Naive thymus-derived CD4-positive, alpha-beta T cell (primary cell): ENCODE measurements around the gene HEXD. TPM values are rescaled to one million over a fixed set of nuclear protein-coding genes. Genes with fewer than 3 reads are reported as not detected.
"Not testable (repeated sequence)": the region's sequence is repeated elsewhere in the genome, so short reads cannot be mapped to it uniquely, and the experiment has no call there.

Experiments
- ATAC-seq: fragments of 150-1000 bp; cut with Tn5 transposase; 2 replicates; pipeline ENCODE4 v1.10.0; 2021; ENCODE audit warnings: mild to moderate bottlenecking, moderate library complexity
- CTCF ChIA-PET: fragments of 350-600 bp; sonication (Branson Sonifier 250); formaldehyde crosslinking; loops from one replicate; lab custom pipeline; 2021; ENCODE audit warnings: antibody characterized with exemption; lab: Charles Lee
- POLR2A ChIA-PET: fragments of 350-600 bp; sonication (Branson Sonifier 250); formaldehyde crosslinking; loops from one replicate; lab custom pipeline; 2021; ENCODE audit warnings: antibody characterized with exemption, inconsistent platforms; lab: Charles Lee
- DNase-seq, 9 donors: peaks; one replicate each; pipeline versions ENCODE4 v3.0.0 to v3.0.0-alpha.2; 2020 to 2022; ENCODE audit warnings: mixed read lengths in 1 of 9
- H3K27ac ChIP-seq: one replicate; pipeline ENCODE4 v1.7.0; 2013; ENCODE audit warnings: mild to moderate bottlenecking, low read depth, low read length, moderate library complexity
- H3K27me3 ChIP-seq, 2 donors: one replicate each; pipeline ENCODE4 v1.7.0; 2013; ENCODE audit warnings: low read length in 2 of 2, mild to moderate bottlenecking in 2 of 2, moderate library complexity in 2 of 2; ENCODE audit not compliant: control insufficient read depth in 2 of 2, insufficient read depth in 2 of 2
- H3K36me3 ChIP-seq, 3 experiments: 1 replicate in 2 of 3; 2 replicates in 1 of 3; pipeline ENCODE4 v1.7.0; 2013; ENCODE audit warnings: low read length in 3 of 3, mild to moderate bottlenecking in 3 of 3, moderate library complexity in 1 of 3; ENCODE audit not compliant: insufficient read depth in 3 of 3, control insufficient read depth in 2 of 3
- H3K4me1 ChIP-seq, 2 donors: one replicate each; pipeline ENCODE4 v1.7.0; 2013; ENCODE audit warnings: low read length in 2 of 2, mild to moderate bottlenecking in 2 of 2, moderate library complexity in 1 of 2; ENCODE audit not compliant: control insufficient read depth in 2 of 2, insufficient read depth in 2 of 2
- H3K4me3 ChIP-seq: 2 replicates; pipeline ENCODE4 v1.7.0; 2013; ENCODE audit warnings: mild to moderate bottlenecking, low read length
- H3K9me3 ChIP-seq, 3 experiments: 1 replicate in 2 of 3; 2 replicates in 1 of 3; pipeline ENCODE4 v1.7.0; 2013; ENCODE audit warnings: low read length in 3 of 3; ENCODE audit not compliant: control insufficient read depth in 2 of 3
- H3K27ac Mint-ChIP-seq, 9 donors: one replicate each; pipeline ENCODE4 v1.8.0; 2020 to 2022; ENCODE audit warnings: mixed read lengths in 9 of 9, mild to moderate bottlenecking in 8 of 9, moderate library complexity in 5 of 9, inconsistent platforms in 2 of 9
- H3K27me3 Mint-ChIP-seq, 5 donors: one replicate each; pipeline ENCODE4 v1.8.0; 2021 to 2022; ENCODE audit warnings: mixed read lengths in 5 of 5, mild to moderate bottlenecking in 1 of 5
- H3K36me3 Mint-ChIP-seq, 5 donors: one replicate each; pipeline ENCODE4 v1.8.0; 2020 to 2022; ENCODE audit warnings: mixed read lengths in 5 of 5, mild to moderate bottlenecking in 3 of 5, inconsistent platforms in 1 of 5
- H3K4me1 Mint-ChIP-seq, 7 donors: one replicate each; pipeline ENCODE4 v1.8.0; 2020 to 2022; ENCODE audit warnings: mixed read lengths in 7 of 7, mild to moderate bottlenecking in 3 of 7, inconsistent platforms in 1 of 7
- H3K4me3 Mint-ChIP-seq, 10 donors: one replicate each; pipeline ENCODE4 v1.8.0; 2020 to 2022; ENCODE audit warnings: mild to moderate bottlenecking in 10 of 10, mixed read lengths in 10 of 10, moderate library complexity in 6 of 10, inconsistent platforms in 2 of 10
- H3K9me3 Mint-ChIP-seq, 11 donors: one replicate each; pipeline ENCODE4 v1.8.0; 2020 to 2022; ENCODE audit warnings: mixed read lengths in 11 of 11, mild to moderate bottlenecking in 4 of 11, inconsistent platforms in 1 of 11, moderate library complexity in 1 of 11
- intact Hi-C, 2 donors: fragments of 100-400 bp; cut with micrococcal nuclease; formaldehyde crosslinking; loops; one replicate each; pipeline ENCODE4 v1.15.1; 2023
- polyA plus RNA-seq, 2 donors: library from polyadenylated mRNA; unstranded; fragments of 300-500 nt; fragmentation: Illumina TruSeq; gene quantifications; one replicate each; pipeline ENCODE4 v1.2.3, GENCODE V29; 2021
- total RNA-seq, 6 experiments: library from RNA in 5 of 6; stranded (reverse) in 5 of 6; gene quantifications; 1 replicate in 5 of 6; 2 replicates in 1 of 6; pipeline ENCODE4 v1.2.3 and lab custom pipeline; 2021 to 2026

The HEXD gene
- total and polyA plus RNA-seq, 7 experiments from 2014 or later = 12.5 to 153 (median 66.8) TPM

- ATAC-seq = peak; percentile 91
- H3K9me3 Mint-ChIP-seq = no peaks in the 10 kb centered on the region
- H3K36me3 Mint-ChIP-seq = peaks cover 0 to 21% (median 0%) of the 10 kb centered on the region in 5 donors
- CTCF ChIA-PET = no interaction called here
- peaks cover 14 to 22% of the 10 kb centered on the region in 2 donors for H3K4me1 ChIP-seq
- H3K36me3 ChIP-seq = peaks cover 0 to 19% (median 0%) of the 10 kb centered on the region in 3 experiments
- peak within 1 kb of the TSS; percentile 86 for H3K27ac ChIP-seq
- H3K27ac Mint-ChIP-seq = peak within 1 kb of the TSS; percentile 92 to 99 (median 97)
- POLR2A ChIA-PET = interaction anchor here (0.7 to 4.8 kb wide), 7 partner anchors 8 to 31 kb away, joined by 3 to 38 read pairs (median 7); partner anchors contain the start of gene NARF
- peak within 1 kb of the TSS; percentile 92 for H3K4me3 ChIP-seq
- H3K27me3 Mint-ChIP-seq = no peaks in the 10 kb centered on the region
- no peaks in the 10 kb centered on the region for H3K27me3 ChIP-seq
- intact Hi-C loops = loop anchor here (1.0 to 10.0 kb wide), 7 partner anchors 8 to 416 kb away; partner anchors contain the start of genes NARF (in 2 of the 2), WDR45B (in 2 of the 2), DCXR (in 1 of the 2) and FOXK2 (in 1 of the 2)
- H3K9me3 ChIP-seq = no peaks in the 10 kb centered on the region
- peaks cover 22 to 49% (median 33%) of the 10 kb centered on the region in 7 donors for H3K4me1 Mint-ChIP-seq
- peak; percentile 88 to 97 (median 94) for DNase-seq
- peak within 1 kb of the TSS; percentile 93 to 99 (median 98) for H3K4me3 Mint-ChIP-seq
These were observed 32.4 kb downstream of the HEXD start, which contains the start of gene CYBC1 for GRCh38 chr17:82450357-82451106. Gene CYBC1 (minus strand): TSS chr17:82450752. CDS start chr17:82449254, 1,498 bp downstream.

GRCh38 chr17:82452162-82452561, 34.0 kb downstream of the HEXD start:
- H3K4me3 Mint-ChIP-seq = peak overlapping the region; percentile 20 to 98 (median 54)
- H3K36me3 Mint-ChIP-seq = peaks cover 0 to 25% (median 0%) of the 10 kb centered on the region in 5 donors
- ATAC-seq (no peak), DNase-seq (no peak)
- Histone ChIP-seq H3K9me3 (no peaks in the 10 kb centered on the region), H3K4me3 (no peak overlapping the region), H3K27ac (no peak overlapping the region), H3K27me3 (no peaks in the 10 kb centered on the region), H3K36me3 (peaks cover 0 to 6% (median 0%) of the 10 kb centered on the region in 3 experiments), H3K4me1 (peaks cover 16 to 25% of the 10 kb centered on the region in 2 donors)
- intact Hi-C loops = loop anchor here in 1 of 2 donors (10.0 kb wide), 1 partner anchor 417 kb away; the partner anchor contains the start of genes DCXR and RAC3
- peak overlapping the region; percentile 25 to 99 (median 96) for H3K27ac Mint-ChIP-seq
- no peaks in the 10 kb centered on the region for H3K9me3 Mint-ChIP-seq
- ChIA-PET POLR2A (no interaction called here), CTCF (no interaction called here)
- H3K27me3 Mint-ChIP-seq = no peaks in the 10 kb centered on the region
- H3K4me1 Mint-ChIP-seq = peaks cover 24 to 43% (median 37%) of the 10 kb centered on the region in 7 donors

GRCh38 chr17:82453151-82453550, 35.0 kb downstream of the HEXD start:
- H3K4me3 ChIP-seq, DNase-seq, H3K27ac ChIP-seq, H3K9me3 ChIP-seq, H3K36me3 ChIP-seq, H3K27me3 Mint-ChIP-seq, H3K4me3 Mint-ChIP-seq, CTCF ChIA-PET, ATAC-seq, H3K9me3 Mint-ChIP-seq, H3K27me3 ChIP-seq: not testable (repeated sequence)
- POLR2A ChIA-PET = interaction anchor here (0.6 kb wide), 1 partner anchor 68 kb away, joined by 3 read pairs; no protein-coding TSS in a partner anchor
- H3K4me1 ChIP-seq = peaks cover 17 to 30% of the 10 kb centered on the region in 2 donors
- H3K36me3 Mint-ChIP-seq = peaks cover 0 to 25% (median 0%) of the 10 kb centered on the region in 5 donors
- intact Hi-C loops = loop anchor here in 1 of 2 donors (10.0 kb wide), 1 partner anchor 418 kb away; the partner anchor contains the start of genes DCXR and RAC3
- H3K4me1 Mint-ChIP-seq = peaks cover 26 to 46% (median 39%) of the 10 kb centered on the region in 7 donors
- peak overlapping the region in 5 of 9 donors; percentile 49 to 99 (median 63) for H3K27ac Mint-ChIP-seq

- H3K4me1 Mint-ChIP-seq = peaks cover 26 to 45% (median 39%) of the 10 kb centered on the region in 7 donors
- intact Hi-C loops = loop anchor here in 1 of 2 donors (10.0 kb wide), 1 partner anchor 419 kb away; the partner anchor contains the start of genes DCXR and RAC3
- H3K36me3 Mint-ChIP-seq = peaks cover 0 to 25% (median 0%) of the 10 kb centered on the region in 5 donors
- H3K36me3 ChIP-seq, ATAC-seq, CTCF ChIA-PET, H3K9me3 ChIP-seq, H3K27me3 ChIP-seq, POLR2A ChIA-PET, H3K27ac ChIP-seq, H3K4me3 ChIP-seq, DNase-seq, H3K9me3 Mint-ChIP-seq, H3K4me3 Mint-ChIP-seq, H3K27me3 Mint-ChIP-seq: not testable (repeated sequence)
- H3K27ac Mint-ChIP-seq = peak overlapping the region in 3 of 9 donors; percentile 13 to 97 (median 38)
- H3K4me1 ChIP-seq = peaks cover 17 to 27% of the 10 kb centered on the region in 2 donors
These were observed 35.6 kb downstream of the HEXD start for GRCh38 chr17:82453706-82454105.

GRCh38 chr17:82457073-82457928, 39.2 kb downstream of the HEXD start:
- intact Hi-C loops = loop anchor here (5.0 to 10.0 kb wide), 4 partner anchors 295 to 595 kb away; partner anchors contain the start of genes DCXR (in 1 of the 2), PCYT2 (in 1 of the 2), RAC3 (in 1 of the 2) and TBCD (in 1 of the 2)
- Histone ChIP-seq H3K9me3 (no peaks in the 10 kb centered on the region), H3K36me3 (peaks cover 7 to 13% (median 11%) of the 10 kb centered on the region in 3 experiments), H3K4me1 (peaks cover 20% of the 10 kb centered on the region in 2 donors), H3K4me3 (peak overlapping the region; percentile 75), H3K27ac (peak overlapping the region; percentile 97), H3K27me3 (no peaks in the 10 kb centered on the region)
- no peak for ATAC-seq
- peak in 1 of 9 donors; percentile 22 for DNase-seq
- Mint-ChIP-seq H3K27me3 (no peaks in the 10 kb centered on the region), H3K9me3 (peaks cover 0 to 2% (median 0%) of the 10 kb centered on the region in 11 donors), H3K4me3 (peak overlapping the region; percentile 82 to 94 (median 88)), H3K27ac (peak overlapping the region; percentile 96 to 99 (median 98)), H3K4me1 (peaks cover 23 to 40% (median 27%) of the 10 kb centered on the region in 7 donors), H3K36me3 (peaks cover 0 to 23% (median 6%) of the 10 kb centered on the region in 5 donors)
- ChIA-PET POLR2A (interaction anchor here (0.5 to 3.7 kb wide), 14 partner anchors 9 to 905 kb away, joined by 3 to 38 read pairs (median 4); partner anchors contain the start of genes FAAP100, FOXK2, HEXD and OGFOD3), CTCF (interaction anchor here (0.7 kb wide), 1 partner anchor 420 kb away, joined by 3 read pairs; the partner anchor contains the start of gene DCXR)
